GM19397 (cell line): ENCODE results near the gene NEK6.

ENCODE experiments used
- ATAC-seq: cut with Tn5 transposase; IDR thresholded peaks from one replicate; pipeline ENCODE4 v1.9.1; 2021; ENCODE audit warnings: mild to moderate bottlenecking, moderate library complexity; ENCODE audit not compliant: unreplicated experiment

Gene NEK6

GRCh38 chr9:124260769-124261603 lies 3.2 kb downstream of the NEK6 start:
- ATAC-seq = no peak

- ATAC-seq = no peak
Measured at GRCh38 chr9:124261736-124262648, 4.2 kb downstream of the NEK6 start.

GRCh38 chr9:124262649-124262972 lies 4.9 kb downstream of the NEK6 start:
- no peak for ATAC-seq

- ATAC-seq = no peak
Measured at GRCh38 chr9:124263213-124263612, 5.5 kb downstream of the NEK6 start.

GRCh38 chr9:124263800-124264426 lies 6.2 kb downstream of the NEK6 start:
- ATAC-seq = no peak

GRCh38 chr9:124264823-124265233 lies 7.1 kb downstream of the NEK6 start:
- ATAC-seq = peak; percentile 46

GRCh38 chr9:124265551-124265950 lies 7.8 kb downstream of the NEK6 start:
- ATAC-seq = no peak

- no peak for ATAC-seq
Measured at GRCh38 chr9:124266139-124266825, 8.5 kb downstream of the NEK6 start.

GRCh38 chr9:124266826-124267201 lies 9.1 kb downstream of the NEK6 start:
- ATAC-seq = no peak

GRCh38 chr9:124267271-124267807 lies 9.6 kb downstream of the NEK6 start:
- ATAC-seq = no peak

- no peak for ATAC-seq
Measured at GRCh38 chr9:124268248-124268647, 10.5 kb downstream of the NEK6 start.

GRCh38 chr9:124268661-124269060 lies 10.9 kb downstream of the NEK6 start:
- ATAC-seq = no peak

GRCh38 chr9:124269556-124269955 lies 11.8 kb downstream of the NEK6 start:
- no peak for ATAC-seq

GRCh38 chr9:124270504-124271335 lies 13.0 kb downstream of the NEK6 start:
- ATAC-seq = no peak

- no peak for ATAC-seq
Measured at GRCh38 chr9:124271660-124272059, 13.9 kb downstream of the NEK6 start.

- no peak for ATAC-seq
Measured at GRCh38 chr9:124272118-124272517, 14.4 kb downstream of the NEK6 start.

GRCh38 chr9:124272979-124273378 lies 15.2 kb downstream of the NEK6 start:
- no peak for ATAC-seq

GRCh38 chr9:124273427-124274160 lies 15.8 kb downstream of the NEK6 start:
- no peak for ATAC-seq

- ATAC-seq = no peak
Measured at GRCh38 chr9:124274226-124274625, 16.5 kb downstream of the NEK6 start.
